ENCODE data around the gene LDB3.
A peak's percentile ranks its signal among the peaks of the same experiment; 100 is the strongest.

Gene LDB3

DNA sequence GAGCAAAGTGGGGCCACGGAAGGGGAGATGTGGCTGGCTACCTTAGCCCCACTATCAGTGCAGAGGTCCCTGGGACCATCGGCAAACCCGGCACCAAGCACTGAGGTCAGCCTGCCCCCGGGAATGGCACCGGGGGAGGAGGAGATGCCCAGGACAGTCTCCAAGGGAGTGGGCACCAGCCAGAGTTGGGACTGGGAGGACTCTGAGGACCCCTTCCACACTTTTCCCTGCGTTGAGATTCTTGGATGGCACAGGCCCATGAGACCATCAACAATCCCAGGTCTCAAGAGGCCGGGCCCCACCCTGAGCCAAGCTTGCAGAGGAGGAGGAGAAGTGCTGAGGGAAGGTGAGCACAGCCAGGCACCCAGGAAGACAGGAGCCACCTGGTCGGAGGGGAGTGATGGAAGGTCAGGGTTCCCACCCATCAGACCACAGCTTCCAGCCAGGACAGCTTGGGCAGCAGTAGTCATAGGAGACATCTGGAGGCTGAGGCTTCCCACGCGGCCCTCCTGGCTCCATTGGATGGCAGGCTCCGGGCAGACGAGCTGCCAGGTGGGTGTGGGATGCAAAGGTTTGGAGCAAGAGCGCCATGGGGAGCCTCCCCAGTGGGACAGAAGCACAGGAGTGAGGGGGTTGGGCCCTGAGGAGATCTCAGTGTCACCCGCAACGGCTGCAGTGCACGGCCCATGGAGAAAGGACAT is 16.5 kb upstream of the LDB3 start:
- DNase-seq: no peak

DNA sequence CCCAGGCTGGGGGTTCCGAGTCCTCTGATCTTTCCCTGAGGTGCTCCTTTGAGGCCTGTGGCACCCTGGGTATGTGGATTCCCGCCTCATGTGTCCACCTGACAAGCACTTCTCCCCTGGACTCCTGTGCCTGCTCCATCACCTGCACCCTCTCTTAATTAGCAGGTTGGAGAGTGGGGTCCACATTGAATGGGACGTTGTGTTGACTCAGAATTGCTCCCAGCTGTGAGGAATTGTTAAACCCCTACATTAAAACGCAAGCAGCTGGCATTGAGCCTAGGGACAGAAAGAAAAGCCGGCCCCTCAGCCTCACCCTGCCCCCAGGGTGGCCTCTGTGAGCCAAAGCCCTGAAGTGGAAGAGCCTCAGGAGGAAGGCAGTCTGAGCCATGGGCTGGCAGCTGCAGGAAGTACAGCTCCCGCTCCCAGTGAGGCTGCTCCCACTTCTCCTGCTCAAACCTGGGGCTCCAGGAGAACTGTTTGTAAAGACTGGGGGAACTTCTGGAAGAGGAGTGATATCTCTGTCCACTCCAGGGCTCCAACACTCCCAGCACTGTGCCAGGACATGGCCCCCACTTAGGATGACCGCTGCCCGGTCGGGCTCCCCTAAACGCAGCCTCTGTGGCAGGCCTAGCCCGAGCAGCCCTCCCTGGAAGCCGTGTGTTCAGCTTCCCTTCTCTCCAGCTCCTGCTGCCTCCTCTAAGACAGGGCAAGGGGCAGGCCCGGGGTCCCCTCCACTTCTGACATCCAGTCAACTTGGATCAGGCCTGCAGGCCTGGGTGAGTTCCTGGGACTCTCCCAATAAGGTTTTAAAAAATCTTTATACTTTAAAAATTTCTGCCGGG is 15.7 kb upstream of the LDB3 start:
- DNase-seq: no peak

DNA sequence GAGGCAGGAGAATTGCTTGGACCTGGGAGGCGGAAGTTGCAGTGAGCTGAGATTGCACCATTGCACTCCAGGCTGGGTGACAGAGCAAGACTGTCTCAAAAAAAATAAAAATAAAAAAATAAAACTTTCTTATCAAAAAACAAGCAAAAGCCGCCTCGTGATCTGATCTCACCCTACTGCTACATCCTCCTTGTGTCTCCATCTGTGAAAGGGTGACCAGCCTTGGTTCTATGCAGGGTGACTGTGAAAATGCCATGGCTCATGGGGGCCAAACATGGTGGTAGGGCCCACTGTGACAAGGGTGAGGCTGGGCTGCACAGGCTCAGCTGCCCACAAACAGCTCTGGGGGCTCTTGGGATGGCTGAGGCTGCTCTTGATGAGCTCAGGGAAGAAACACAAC is 14.9 kb upstream of the LDB3 start:
- DNase-seq: no peak

DNA sequence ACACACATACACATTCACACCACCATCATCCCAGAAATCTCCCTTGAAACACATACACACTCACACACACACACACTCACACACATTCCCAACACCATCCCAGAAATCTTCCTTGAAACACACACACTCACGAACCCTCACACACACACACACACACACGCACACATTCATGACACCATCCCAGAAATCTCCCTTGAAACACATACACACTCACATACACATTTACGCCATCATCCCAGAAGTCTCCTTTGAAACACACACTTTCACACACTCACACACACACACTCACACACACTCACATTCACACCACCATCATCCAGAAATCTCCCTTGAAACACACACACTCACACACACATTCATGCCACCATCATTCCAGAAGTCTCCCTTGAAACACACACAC is 14.3 kb upstream of the LDB3 start:
- no peak for DNase-seq

DNA sequence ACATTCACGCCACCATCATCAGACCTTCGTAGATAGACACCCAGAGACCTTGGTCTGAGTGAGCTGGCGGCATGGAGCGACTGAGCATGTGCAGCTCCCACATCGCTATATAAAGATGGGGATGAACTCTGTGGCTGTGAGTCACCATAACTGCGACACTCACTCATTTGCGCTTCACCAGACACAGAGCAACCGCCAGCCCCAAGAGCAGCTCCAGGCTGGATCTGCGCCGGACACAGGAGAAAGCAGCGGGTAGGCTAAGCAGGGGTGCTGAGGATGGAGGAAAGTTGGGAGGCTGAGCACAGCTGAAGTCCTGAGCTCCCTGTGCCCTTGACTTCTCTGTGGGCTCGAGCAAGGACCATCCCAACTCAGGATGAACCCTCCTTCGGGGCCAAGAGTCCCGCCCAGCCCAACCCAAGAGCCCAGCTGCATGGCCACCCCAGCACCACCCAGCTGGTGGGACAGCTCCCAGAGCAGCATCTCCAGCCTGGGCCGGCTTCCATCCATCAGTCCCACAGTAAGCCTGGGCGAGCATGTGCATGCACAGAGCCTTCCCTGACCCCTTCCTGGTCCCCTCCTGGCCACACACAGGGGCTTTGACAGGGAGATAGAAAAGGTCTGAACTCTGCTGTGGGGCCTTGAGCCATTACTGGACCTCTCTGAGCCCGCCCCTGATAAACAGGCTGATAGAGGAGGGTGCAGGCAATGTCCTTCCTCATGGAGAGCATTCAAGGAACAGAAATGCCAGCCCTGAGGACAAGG is 13.7 kb upstream of the LDB3 start, which contains the start of gene OPN4:
OPN4 (plus strand) TSS at position 137 of the 762 bp plus-strand sequence; CDS start at position 374, 237 bp downstream.
- no peak for DNase-seq

DNA sequence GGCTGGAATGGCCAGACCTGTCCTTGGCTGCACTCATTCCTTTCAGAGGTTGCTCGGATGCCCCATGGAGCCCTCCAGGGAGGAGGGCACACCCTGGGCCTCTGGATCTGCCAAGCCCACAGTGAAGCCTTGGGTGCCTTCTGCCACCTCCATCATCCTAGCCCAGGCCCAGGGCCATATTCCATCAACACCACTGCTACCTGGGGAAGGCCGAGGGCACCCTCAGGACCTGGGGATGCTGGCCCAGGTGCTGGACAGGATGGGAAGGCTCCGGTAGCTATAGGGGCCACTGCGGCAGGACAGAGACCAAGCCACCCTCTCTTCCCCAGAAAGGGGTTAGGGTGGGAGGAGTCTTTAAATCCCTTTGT is 13.2 kb upstream of the LDB3 start:
- DNase-seq: no peak

DNA sequence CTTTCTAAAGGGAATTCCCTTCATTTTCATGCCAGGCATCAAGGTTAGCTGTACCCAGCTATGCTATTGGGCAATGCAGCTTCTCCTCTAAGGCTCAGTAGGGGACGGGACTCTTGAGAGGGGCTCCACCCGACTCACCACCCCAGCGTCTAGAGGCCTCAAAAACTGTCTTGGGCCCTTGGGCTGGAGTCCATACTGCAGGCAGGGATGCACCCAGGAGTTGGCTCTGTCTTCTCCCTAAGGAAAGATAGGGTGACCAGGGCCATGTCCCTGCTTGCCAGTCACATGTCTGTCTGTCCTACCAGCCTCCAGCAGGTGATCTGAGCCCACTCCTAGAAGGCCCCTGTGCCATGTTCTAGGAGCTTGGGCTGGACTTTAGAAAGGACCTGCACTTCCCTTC is 12.7 kb upstream of the LDB3 start:
- DNase-seq: no peak

DNA sequence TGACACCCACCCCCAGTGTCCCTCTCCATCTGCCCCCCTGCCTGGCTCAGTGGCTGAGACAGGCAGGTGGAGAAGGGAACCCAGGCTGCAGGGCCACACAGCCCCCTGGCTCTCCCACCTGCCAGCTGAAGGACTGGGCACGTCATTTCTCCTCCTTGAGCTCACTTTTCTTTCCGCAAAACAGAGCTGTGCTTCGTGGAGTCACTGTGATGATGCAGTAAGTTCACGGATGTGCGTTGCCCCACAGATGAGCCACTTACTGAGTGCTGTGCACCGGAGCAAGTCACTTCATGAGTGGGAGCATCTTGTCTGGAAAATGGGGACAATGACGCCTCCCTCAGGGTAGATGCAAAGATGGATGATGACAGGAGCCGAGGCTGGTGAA is 11.3 kb upstream of the LDB3 start:
- DNase-seq: no peak

DNA sequence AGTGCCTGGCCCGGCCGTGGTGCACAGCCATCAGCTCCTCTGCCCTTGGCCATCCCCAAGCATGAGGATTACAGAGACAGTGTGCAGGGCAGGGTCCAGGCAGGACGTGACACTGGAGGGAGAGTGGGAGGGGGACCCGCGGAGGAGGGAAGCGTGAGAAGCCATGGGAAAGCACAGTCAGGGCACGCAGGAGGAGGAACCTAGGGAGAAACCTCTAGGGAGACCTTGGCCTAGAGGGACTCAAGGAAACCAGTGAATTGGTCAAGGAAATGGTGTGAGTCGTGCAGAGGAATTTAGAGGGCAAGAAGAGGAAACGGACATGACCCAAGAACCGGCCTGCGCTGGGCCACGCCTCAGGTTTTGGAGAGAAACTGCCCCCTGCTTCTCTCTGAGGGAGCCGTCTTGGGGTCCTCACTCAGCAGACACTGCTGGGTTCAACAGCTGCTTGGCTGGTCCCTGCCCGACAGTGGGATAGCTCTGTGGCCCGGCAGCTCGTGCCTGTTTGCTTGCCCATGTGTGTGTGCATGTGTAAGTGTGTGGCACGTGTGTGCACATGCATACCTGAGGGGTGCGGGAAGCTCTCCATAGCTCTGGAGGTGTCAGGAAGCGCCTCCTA is 10.8 kb upstream of the LDB3 start:
- no peak for DNase-seq

DNA sequence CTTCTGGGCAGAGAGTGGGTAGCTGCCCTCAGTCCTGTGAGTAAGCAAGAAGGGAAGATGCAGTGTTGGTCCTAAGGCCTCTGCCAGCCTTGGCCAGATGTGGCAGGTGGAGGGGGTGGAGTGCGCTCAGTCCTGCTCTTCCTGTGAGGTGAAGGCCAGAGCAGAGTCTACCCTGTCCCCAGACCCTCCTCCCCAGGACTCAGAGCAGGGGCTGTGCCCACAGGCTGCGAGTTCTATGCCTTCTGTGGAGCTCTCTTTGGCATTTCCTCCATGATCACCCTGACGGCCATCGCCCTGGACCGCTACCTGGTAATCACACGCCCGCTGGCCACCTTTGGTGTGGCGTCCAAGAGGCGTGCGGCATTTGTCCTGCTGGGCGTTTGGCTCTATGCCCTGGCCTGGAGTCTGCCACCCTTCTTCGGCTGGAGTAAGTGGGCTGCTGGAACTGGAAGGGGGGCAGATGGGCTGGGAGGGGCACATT is 10.0 kb upstream of the LDB3 start:
- DNase-seq: no peak

DNA sequence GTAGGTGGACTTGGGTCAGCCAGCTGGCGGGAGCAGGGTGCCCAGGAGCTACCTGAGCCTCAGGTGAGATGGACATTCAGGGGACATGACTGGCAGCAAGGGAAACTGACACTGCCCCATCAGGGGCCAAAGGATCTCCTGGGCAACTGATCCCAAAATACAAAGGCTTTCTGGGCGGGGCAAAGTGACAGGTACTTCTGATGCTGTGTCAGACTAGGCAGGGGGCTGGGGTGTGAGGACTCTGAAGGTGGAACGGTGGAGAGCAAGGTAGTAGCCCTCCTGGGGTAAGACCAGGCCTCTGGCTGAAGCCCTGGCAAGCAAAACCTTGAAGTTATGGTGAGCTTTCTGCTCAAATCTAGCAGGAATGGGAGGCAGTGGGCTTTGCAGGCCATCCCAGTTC is 9.6 kb upstream of the LDB3 start:
- no peak for DNase-seq

DNA sequence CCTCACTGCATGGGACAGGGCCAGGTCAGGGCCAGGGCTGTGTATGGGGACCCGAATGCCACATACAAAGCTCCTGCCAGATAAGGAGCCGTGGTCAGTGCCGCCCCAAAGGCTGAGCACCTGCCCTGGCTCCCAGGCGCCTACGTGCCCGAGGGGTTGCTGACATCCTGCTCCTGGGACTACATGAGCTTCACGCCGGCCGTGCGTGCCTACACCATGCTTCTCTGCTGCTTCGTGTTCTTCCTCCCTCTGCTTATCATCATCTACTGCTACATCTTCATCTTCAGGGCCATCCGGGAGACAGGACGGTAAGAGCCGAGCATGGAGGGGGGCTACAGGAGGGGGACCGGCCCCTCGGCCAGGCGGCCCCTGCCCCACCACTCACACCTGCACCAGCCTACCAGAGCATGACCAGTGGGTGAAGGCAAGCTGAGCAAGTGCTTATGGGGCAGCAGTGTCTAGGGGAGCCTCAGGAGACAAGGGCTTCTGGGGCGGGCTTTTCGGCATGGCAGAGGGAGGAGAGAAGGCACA is 9.1 kb upstream of the LDB3 start:
- DNase-seq: no peak

DNA sequence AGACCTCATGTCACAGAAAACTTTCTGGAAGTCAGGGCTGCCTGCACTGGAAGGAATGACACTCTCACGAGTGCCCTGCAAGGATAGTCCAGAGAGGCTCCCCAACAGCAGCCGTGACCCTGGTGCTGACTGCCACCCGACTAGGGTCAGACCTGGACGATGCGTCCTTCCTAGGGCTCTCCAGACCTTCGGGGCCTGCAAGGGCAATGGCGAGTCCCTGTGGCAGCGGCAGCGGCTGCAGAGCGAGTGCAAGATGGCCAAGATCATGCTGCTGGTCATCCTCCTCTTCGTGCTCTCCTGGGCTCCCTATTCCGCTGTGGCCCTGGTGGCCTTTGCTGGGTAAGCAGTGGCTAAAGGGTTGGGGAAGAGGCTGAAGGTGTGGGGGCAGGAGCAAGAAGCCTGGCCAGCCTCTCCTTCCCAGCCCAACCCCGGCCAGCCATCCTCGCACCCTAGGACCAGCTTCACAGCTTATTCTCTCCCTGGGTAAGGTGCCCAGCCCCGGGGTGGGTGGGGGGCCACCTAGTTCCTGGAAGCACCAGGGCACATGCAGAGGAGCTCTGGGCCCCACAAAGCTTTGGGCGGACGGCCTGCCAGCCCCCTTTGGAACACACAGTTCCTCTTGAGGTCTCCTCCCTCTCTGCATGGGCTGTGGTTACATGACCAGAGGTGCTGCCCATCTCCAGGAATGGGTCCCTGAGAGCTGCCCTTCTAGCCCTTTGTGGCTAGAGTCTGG is 8.4 kb upstream of the LDB3 start:
- no peak for DNase-seq

DNA sequence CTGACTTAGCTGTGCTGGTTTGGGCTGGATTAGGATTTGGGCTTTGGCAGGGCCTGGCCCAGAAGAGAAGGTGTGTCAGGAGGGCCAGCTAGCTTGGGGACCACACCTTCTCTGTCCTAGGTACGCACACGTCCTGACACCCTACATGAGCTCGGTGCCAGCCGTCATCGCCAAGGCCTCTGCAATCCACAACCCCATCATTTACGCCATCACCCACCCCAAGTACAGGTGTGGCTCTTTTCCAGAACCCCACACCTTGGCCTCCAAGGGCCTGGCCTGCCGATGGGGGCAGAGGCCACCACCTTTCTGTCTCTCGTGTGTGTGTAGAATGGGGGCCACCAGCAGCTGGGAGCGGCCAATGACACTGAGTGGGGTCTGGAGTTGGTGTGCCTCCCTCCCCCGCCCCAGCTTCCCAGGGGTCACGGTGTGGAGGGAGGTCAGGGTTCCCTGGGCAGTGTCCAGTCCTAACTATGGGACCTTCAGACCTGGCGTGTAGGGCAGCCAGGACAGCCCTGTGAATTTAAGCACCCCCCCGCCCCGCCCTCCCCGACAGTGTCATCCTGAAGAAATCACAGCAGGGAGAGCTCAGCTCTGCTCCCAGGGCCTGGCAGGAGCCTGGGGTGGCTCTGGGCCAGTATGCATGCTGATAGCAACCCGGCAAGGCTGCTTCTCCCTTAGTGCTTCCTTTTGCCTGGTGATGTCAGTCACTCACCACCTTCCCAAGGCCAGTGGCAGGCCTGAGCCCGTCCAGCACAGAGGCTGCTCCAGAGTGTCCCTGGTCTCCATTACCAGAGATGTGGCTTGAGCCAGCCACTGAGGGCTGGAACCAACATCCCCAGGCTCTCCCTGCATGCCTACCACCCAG is 6.9 kb upstream of the LDB3 start:
- DNase-seq: peak; percentile 72

DNA sequence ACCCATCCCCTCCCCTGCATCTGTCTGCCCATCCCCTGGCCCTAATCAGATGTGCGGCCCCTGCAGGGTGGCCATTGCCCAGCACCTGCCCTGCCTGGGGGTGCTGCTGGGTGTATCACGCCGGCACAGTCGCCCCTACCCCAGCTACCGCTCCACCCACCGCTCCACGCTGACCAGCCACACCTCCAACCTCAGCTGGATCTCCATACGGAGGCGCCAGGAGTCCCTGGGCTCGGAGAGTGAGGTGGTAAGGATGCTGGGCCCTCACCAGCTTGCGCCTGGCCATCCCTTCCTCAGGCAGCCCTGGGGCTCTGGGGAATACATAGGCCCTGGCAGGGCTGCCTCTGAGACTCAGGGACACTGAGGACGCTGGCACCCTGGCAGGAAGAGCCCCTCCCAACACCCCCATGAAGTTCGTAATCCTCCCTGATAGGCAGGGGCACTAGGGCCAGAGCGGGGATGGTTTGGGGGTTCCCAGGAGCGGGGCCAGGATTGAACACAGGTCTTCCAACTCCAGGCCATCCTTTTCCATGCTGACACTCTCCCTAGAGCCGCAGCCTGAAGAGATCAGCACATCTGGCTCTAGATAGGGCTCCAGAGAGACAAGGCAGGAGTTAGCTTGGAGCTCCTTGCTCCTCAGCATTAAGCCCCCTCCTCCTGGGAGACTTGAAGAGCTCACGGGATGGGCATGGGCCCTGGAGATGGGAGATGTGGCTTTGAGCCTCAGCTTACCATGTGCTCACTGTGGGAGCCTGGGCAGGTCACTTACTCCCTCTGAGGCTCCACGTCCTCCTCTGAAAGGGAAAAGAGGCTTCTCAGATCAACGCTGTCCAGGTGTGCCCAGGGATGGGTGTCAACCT is 5.9 kb upstream of the LDB3 start:
- no peak for DNase-seq

DNA sequence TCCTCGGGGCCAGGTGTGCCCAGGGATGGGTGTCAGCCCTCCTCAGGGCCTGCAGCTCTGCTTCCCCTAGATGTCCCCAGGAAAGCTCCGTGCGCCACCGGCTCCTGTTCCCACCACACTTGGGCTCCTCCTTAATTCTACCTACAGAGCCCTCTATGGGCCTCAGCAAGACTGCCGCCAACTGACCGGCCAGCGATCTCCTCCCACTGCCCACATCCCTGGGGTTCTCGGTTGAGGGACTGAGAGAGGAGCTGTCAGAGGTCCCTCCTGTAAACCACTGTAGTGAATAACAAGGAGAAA is 5.3 kb upstream of the LDB3 start:
- DNase-seq: no peak

DNA sequence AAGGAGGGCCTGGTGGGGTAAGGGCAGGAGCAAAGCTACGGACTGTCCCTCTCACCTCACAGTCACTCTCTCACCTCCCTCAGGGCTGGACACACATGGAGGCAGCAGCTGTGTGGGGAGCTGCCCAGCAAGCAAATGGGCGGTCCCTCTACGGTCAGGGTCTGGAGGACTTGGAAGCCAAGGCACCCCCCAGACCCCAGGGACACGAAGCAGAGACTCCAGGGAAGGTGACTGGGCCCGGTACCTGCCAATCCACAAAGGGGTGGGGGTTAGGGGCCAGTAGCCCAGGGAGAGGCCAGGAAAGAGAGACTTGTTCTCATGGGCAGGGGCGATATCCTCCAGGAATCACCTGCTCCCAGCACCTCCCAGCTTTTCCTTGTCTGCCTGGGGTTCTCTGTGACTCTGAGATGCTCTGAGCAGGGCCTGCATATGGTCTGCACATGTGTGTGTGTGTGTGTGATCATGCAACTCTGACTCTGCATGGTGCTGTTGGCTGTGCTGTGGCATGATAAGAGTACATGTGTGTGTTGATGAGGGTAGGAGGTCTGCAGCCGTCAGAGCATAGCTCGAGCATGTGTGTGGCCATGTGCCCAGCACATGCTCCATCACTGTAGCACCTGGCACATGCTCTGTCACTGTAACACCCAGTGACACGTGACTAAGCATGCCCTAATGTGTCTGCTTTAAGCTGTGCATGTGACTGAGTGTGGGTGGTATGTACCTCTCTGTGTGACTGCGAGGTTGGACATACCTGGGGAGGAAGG is 4.6 kb upstream of the LDB3 start:
- no peak for DNase-seq

DNA sequence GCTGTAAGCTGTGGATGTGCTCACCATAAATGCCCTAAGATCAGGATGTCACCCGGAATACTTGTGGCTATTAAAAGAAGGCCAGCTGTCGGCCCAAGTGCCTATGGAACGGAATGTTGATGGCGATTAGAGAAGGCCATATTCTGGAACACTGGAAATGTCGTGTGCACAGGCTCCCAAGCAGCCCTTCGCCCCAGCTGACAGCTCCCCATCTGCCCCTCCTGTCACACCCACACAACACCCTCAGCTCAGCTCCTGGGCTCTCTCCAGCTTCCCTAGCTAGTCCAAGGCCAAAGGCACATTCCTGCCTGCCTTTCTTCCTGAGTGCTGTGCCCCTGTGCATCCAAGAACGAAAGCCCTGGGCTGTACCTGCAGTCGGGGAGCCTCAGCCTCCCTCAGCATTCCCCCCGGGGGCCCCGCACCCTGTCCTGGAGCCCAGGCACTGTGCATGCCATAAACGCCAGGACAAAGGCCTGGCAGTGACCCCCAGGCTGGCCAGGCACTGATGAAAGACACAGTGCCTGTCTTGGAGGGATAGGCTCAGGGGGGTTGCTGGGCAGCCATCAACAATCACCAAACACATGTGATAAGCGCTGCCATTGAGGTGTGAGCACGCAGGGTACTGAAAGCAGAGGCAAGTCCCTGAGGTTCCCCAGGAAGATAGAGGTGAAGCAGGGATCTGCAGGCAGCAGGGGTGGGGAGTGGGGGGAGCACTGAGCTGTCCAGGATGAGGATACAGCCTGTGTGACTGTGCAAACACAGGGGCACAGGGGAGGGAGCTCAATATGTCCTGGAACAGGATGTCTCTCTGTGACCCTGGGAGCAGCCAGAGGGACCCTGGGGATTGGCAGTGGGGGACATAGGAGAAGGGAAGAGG is 3.7 kb upstream of the LDB3 start:
- peak; percentile 17 for DNase-seq

DNA sequence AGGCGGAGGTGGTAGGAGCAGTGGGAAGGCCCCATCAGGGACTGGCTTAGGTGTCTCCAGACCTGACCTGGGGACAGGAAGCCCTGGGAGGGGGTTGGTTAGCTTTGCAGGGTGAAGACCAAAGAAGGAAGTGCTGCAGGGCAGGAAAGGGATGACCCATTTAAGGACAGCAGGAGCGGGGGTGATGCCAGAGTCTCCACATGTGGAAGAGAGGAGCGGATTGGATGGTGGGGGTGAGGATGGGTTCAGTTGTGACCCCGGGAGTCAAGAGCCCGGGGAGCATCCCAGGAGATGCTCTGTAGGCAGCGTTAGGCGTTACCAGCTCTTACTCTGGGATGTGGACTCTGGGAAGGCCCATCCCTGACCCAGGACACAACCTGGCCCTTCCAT is 3.1 kb upstream of the LDB3 start:
- no peak for DNase-seq

Data from NCI-H1694 (cell line).